B cell (primary cell): ENCODE results near the gene ANO5. TPM values are rescaled to one million over a fixed set of nuclear protein-coding genes. Genes with fewer than 3 reads are reported as not detected.

Source experiments
- ATAC-seq: fragments of 200-7000 bp; cut with Tn5 transposase; one replicate; pipeline ENCODE4 v1.10.0; 2021; ENCODE audit warnings: low read depth, mild to moderate bottlenecking, moderate number of reproducible peaks, moderate library complexity
- CTCF ChIA-PET: fragments of 350-600 bp; sonication (Branson Sonifier 250); formaldehyde crosslinking; loops from one replicate; lab custom pipeline; 2021; ENCODE audit warnings: antibody characterized with exemption, inconsistent platforms; lab: Charles Lee
- POLR2A ChIA-PET: fragments of 350-600 bp; sonication (Branson Sonifier 250); formaldehyde crosslinking; loops from one replicate; lab custom pipeline; 2021; ENCODE audit warnings: antibody characterized with exemption; lab: Charles Lee
- DNase-seq: peaks from one replicate; pipeline ENCODE4 v3.0.0; 2013
- H2AFZ ChIP-seq: 2 replicates; pipeline ENCODE4 v1.6.1; 2012; ENCODE audit warnings: mild to moderate bottlenecking, low read depth, low read length; ENCODE audit not compliant: insufficient read depth, poor library complexity, severe bottlenecking
- H3K27ac ChIP-seq, 2 donors: 1 replicate in 1 of 2; 2 replicates in 1 of 2; pipeline ENCODE4 v1.5.1; 2012 to 2013; ENCODE audit warnings: low read length in 2 of 2, mild to moderate bottlenecking in 2 of 2, moderate library complexity in 1 of 2
- H3K27me3 ChIP-seq, 4 experiments: fragments of 200-600 bp in 1 of 4; sonication (generic) in 1 of 4; replicated peaks in 1 of 4; 1 replicate in 2 of 4; 2 replicates in 2 of 4; pipeline versions ENCODE4 v1.6.1 to v1.7.0; 2013 to 2016; ENCODE audit warnings: low read length in 3 of 4, mild to moderate bottlenecking in 2 of 4, mixed read lengths in 1 of 4, moderate library complexity in 1 of 4; ENCODE audit not compliant: insufficient read depth in 4 of 4, control insufficient read depth in 3 of 4; ENCODE audit errors: control extremely low read depth in 1 of 4
- H3K36me3 ChIP-seq, 2 experiments: replicated peaks in 1 of 2; 1 replicate in 1 of 2; 2 replicates in 1 of 2; pipeline versions ENCODE4 v1.6.1 to v1.7.1; 2013; ENCODE audit warnings: low read length in 1 of 2; ENCODE audit not compliant: insufficient read depth in 2 of 2, control insufficient read depth in 1 of 2; ENCODE audit errors: control extremely low read depth in 1 of 2, extremely low read depth in 1 of 2
- H3K4me1 ChIP-seq, 2 donors: fragments of 200-600 bp in 1 of 2; sonication (generic) in 1 of 2; 1 replicate in 1 of 2; 2 replicates in 1 of 2; pipeline versions ENCODE4 v1.5.1 to v1.6.1; 2013 to 2017; ENCODE audit warnings: low read length in 2 of 2; ENCODE audit not compliant: control insufficient read depth in 2 of 2, insufficient read depth in 2 of 2
- H3K4me2 ChIP-seq: replicated peaks from 2 replicates; pipeline ENCODE3; 2012; ENCODE audit warnings: mild to moderate bottlenecking, low read depth, low read length; ENCODE audit not compliant: poor library complexity, severe bottlenecking
- H3K4me3 ChIP-seq, 5 experiments: fragments of 200-600 bp in 1 of 5; sonication (generic) in 1 of 5; 1 replicate in 3 of 5; 2 replicates in 2 of 5; pipeline versions ENCODE4 v1.5.1 to v1.7.0; 2011 to 2016; ENCODE audit warnings: low read length in 4 of 5, mild to moderate bottlenecking in 4 of 5, low read depth in 2 of 5, control low read depth in 1 of 5, moderate library complexity in 1 of 5; ENCODE audit not compliant: insufficient read depth in 1 of 5; ENCODE audit errors: control extremely low read depth in 1 of 5, extremely low read depth in 1 of 5
- H3K79me2 ChIP-seq: fragments of 200-600 bp; sonication (generic); one replicate; pipeline ENCODE4 v1.6.0; 2016; ENCODE audit warnings: low read length; ENCODE audit not compliant: control insufficient read depth, insufficient read depth
- H3K9ac ChIP-seq: fragments of 200-600 bp; sonication (generic); 2 replicates; pipeline ENCODE4 v1.6.1; 2017; ENCODE audit warnings: mild to moderate bottlenecking, low read length, moderate library complexity
- H3K9me3 ChIP-seq, 3 donors: one replicate each; pipeline versions ENCODE4 v1.6.1 to v1.7.1; 2013; ENCODE audit warnings: low read length in 2 of 3; ENCODE audit not compliant: control insufficient read depth in 2 of 3, insufficient read depth in 1 of 3; ENCODE audit errors: control extremely low read depth in 1 of 3
- H4K20me1 ChIP-seq: 2 replicates; pipeline ENCODE4 v1.6.0; 2012; ENCODE audit warnings: mild to moderate bottlenecking, low read length; ENCODE audit not compliant: insufficient read depth, control insufficient read depth, poor library complexity, severe bottlenecking
- H3K27ac Mint-ChIP-seq: one replicate; pipeline ENCODE4 v1.8.0; 2021; ENCODE audit warnings: mixed read lengths
- H3K27me3 Mint-ChIP-seq: one replicate; pipeline ENCODE4 v1.8.0; 2021; ENCODE audit warnings: mixed read lengths
- H3K4me1 Mint-ChIP-seq: one replicate; pipeline ENCODE4 v1.8.0; 2021; ENCODE audit warnings: mixed read lengths
- H3K4me3 Mint-ChIP-seq: one replicate; pipeline ENCODE4 v1.8.0; 2021; ENCODE audit warnings: mixed read lengths
- H3K9me3 Mint-ChIP-seq: one replicate; pipeline ENCODE4 v1.8.0; 2022; ENCODE audit warnings: mixed read lengths; ENCODE audit not compliant: insufficient read depth
- CTCF ChIP-seq: fragments of 200-600 bp; IDR thresholded peaks from one replicate; pipeline ENCODE4 v1.8.0; 2022; ENCODE audit warnings: antibody characterized with exemption, mild to moderate bottlenecking
- EZH2 ChIP-seq: IDR thresholded peaks from 2 replicates; pipeline ENCODE4 v1.6.1; 2012; ENCODE audit warnings: borderline replicate concordance, low read depth, mild to moderate bottlenecking, moderate library complexity, low read length; ENCODE audit not compliant: insufficient read depth, poor library complexity, severe bottlenecking
- WGBS: methylation state at CpG from one replicate; pipeline ENCODE4 v1.1.5; 2013; ENCODE audit warnings: missing lambda C conversion rate; ENCODE audit not compliant: insufficient coverage; 5-methylcytosine and 5-hydroxymethylcytosine counted together
- intact Hi-C: fragments of 100-400 bp; cut with micrococcal nuclease; formaldehyde crosslinking; loops from one replicate; pipeline ENCODE4 v1.10.0; 2022
- polyA plus RNA-seq: library from polyadenylated mRNA; depleted of rRNA; stranded (reverse); fragments of >200 nt; gene quantifications from 2 replicates; pipeline ENCODE4 v1.2.3, GENCODE V29; 2012
- total RNA-seq, 2 donors: library from RNA; stranded (reverse); fragments of 120-200 nt in 1 of 2; gene quantifications; 1 replicate in 1 of 2; 2 replicates in 1 of 2; pipeline versions ENCODE4 v1.2.3 to v1.2.4, GENCODE V29; 2013 to 2022

Gene ANO5
- total and polyA plus RNA-seq, 2 donors (not counting 1 experiment from before 2014, with no cell fraction given), result not detected

- no peak for TF ChIP-seq EZH2
- TF ChIP-seq CTCF, result peak; percentile 72
- Mint-ChIP-seq H3K27me3 (peaks cover 11% of the 10 kb centered on the region), H3K4me3 (no peak overlapping the region), H3K27ac (no peak overlapping the region), H3K9me3 (no peaks in the 10 kb centered on the region), H3K4me1 (no peaks in the 10 kb centered on the region)
- Histone ChIP-seq H3K27ac (no peak overlapping the region), H3K9me3 (no peaks in the 10 kb centered on the region), H3K4me2 (no peak overlapping the region), H3K9ac (no peak overlapping the region), H3K4me1 (no peaks in the 10 kb centered on the region), H3K79me2 (no peaks in the 10 kb centered on the region), H3K27me3 (no peaks in the 10 kb centered on the region), H3K36me3 (no peaks in the 10 kb centered on the region), H4K20me1 (no peaks in the 10 kb centered on the region), H2AFZ (no peak overlapping the region), H3K4me3 (no peak overlapping the region)
- DNase-seq, result peak; percentile 21
- WGBS, result 31% methylated on average over 2 of the region's 4 CpGs
- intact Hi-C loops, result no loop called here
- POLR2A ChIA-PET, result no interaction called here
- CTCF ChIA-PET, result interaction anchor here (1.1 to 3.3 kb wide), 3 partner anchors 11 to 543 kb away, joined by 3 to 12 read pairs (median 7); no protein-coding TSS in a partner anchor
- ATAC-seq, result peak; percentile 41
These were observed 52.2 kb downstream of the ANO5 start for GRCh38 chr11:22244986-22245592.

GRCh38 chr11:22246992-22247391, 54.1 kb downstream of the ANO5 start:
- CTCF ChIA-PET, result no interaction called here
- no peaks in the 10 kb centered on the region for H3K9me3 ChIP-seq
- H3K27ac Mint-ChIP-seq, result no peak overlapping the region
- H3K27me3 Mint-ChIP-seq, result peaks cover 16% of the 10 kb centered on the region
- no peaks in the 10 kb centered on the region for H3K36me3 ChIP-seq
- H3K27me3 ChIP-seq, result no peaks in the 10 kb centered on the region
- no peak for DNase-seq
- H4K20me1 ChIP-seq, result no peaks in the 10 kb centered on the region
- intact Hi-C loops, result no loop called here
- no CpG with 5 or more reads among the region's 1 CpG for WGBS
- POLR2A ChIA-PET, result no interaction called here
- no peak overlapping the region for H3K4me3 Mint-ChIP-seq
- TF ChIP-seq CTCF (no peak), EZH2 (no peak)
- H3K4me1 ChIP-seq, result no peaks in the 10 kb centered on the region
- H3K4me2 ChIP-seq, result no peak overlapping the region
- H3K27ac ChIP-seq, result no peak overlapping the region
- no peaks in the 10 kb centered on the region for H3K9me3 Mint-ChIP-seq
- no peak overlapping the region for H2AFZ ChIP-seq
- H3K79me2 ChIP-seq, result no peaks in the 10 kb centered on the region
- no peak overlapping the region for H3K9ac ChIP-seq
- no peak for ATAC-seq
- no peaks in the 10 kb centered on the region for H3K4me1 Mint-ChIP-seq
- no peak overlapping the region for H3K4me3 ChIP-seq
